ENCODE measurements around the gene NDUFS6. TPM values are rescaled to one million over a fixed set of nuclear protein-coding genes. Genes with fewer than 3 reads are reported as not detected.
"Not testable (repeated sequence)": the region's sequence is repeated elsewhere in the genome, so short reads cannot be mapped to it uniquely, and the experiment has no call there.

The NDUFS6 gene
- polyA plus RNA-seq, 4 donors, result 48.6 to 81.1 (median 53.8) TPM

DNA sequence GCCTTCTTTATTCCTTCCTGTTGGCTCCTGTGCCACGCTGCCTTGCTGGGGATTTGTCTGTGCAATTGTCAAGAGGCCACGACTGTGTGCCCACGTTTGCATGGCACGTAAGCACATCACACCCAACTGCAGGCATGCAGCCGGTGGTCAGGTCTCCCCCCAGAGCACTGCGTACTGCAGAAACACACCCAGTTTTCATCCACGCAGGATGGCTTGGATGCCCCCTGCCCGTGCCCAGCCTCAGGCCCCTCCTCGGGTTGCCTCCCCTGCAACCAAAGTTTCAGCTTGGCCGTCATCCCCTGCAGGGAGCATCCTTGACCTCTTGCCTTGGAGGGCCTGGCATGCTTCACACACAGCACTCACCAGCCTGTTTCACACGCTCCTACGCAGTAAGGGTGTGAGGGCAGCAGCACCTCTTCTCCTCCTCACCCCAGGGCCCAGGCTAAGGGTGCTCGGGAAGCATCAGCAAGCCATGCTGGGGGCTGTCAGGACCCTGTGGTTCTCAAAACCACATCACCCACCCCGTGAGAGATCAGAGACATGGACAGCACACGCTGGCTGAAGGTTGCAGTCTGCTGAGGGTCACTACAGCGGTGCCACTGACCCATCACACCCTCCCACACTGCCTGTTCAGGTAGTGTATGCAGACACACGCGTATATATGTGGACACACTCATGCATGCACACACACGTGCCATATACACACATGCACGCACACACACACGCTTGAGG is 4.7 kb upstream of the NDUFS6 start:
- DNase-seq (ENCODE audit: low read depth in 4 of 4, low spot score in 3 of 4), result no peak

DNA sequence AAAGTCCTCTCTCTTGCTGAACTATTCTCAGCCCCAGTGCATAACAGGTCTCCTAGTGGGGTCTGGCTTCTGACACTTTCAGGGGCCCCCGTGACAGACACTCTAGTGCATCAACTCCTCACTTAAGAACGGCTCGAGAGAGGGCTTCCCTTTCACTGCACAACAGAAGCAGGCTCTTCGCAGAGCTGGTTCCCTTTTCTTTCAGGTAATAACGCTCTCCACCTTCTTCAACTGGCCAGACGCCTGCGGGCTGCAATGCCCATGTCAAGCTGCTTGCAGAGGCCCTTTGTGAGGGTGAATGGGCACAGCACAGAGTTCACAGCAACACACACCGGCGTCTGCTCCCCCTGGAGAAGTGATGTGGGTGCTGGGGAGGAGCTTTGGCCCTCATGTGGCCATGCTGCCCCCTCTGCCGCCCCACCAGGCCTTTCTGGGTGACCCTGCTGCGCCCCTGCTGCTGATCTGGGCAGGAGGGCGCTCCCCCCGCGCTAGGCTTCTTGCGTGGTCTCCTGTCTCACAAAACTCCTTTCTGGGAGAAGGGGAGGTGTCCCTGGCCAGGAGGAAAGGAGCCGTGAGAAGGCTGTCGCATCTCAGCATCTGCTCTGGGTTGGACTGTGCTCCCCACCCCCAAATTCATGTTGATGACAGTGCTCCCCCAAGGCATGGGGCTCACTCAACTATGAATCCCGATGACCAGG is 4.0 kb upstream of the NDUFS6 start:
- no peak for DNase-seq (ENCODE audit: low read depth in 4 of 4, low spot score in 3 of 4)

DNA sequence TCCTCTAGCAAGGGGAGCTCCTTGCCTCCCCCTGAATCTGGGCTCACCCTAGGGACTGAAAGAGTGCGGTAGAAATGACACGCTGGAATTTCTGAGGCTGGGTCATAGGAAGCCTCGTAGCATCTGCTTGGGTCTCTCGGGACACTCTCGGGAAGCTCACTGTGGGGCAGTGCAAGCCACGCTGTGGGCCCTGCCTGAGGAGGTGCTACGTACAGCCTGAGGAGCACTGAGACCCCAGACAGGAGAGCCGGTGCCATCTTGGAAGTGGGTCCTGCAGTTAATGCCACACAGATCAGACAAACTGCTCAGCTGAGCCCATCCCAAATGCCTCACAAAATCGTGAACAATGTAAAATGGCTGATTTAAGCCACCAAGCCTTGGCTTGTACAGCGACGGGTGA is 3.4 kb upstream of the NDUFS6 start:
- no peak for DNase-seq (ENCODE audit: low read depth in 4 of 4, low spot score in 3 of 4)

DNA sequence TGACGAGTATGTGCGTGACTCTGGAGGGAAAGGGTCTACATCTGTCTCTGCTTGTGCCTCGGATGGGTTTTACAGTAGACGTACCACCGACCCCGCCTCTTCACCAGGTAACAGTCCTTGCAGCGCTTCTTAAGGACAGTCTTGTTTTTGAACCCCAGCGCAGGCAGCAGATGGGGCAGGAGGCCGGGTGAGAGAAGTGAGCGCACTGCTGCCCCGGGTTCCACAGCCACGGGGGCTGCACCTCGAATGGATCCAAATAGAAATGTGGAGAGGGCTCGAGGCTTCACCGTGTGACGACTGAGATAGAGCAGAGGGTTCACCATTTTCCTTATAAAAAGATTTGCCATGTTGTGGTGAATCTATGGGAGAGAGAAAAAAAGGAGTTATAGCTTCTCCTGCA is 2.6 kb upstream of the NDUFS6 start:
- DNase-seq (ENCODE audit: low read depth in 4 of 4, low spot score in 3 of 4), result not testable (repeated sequence)

DNA sequence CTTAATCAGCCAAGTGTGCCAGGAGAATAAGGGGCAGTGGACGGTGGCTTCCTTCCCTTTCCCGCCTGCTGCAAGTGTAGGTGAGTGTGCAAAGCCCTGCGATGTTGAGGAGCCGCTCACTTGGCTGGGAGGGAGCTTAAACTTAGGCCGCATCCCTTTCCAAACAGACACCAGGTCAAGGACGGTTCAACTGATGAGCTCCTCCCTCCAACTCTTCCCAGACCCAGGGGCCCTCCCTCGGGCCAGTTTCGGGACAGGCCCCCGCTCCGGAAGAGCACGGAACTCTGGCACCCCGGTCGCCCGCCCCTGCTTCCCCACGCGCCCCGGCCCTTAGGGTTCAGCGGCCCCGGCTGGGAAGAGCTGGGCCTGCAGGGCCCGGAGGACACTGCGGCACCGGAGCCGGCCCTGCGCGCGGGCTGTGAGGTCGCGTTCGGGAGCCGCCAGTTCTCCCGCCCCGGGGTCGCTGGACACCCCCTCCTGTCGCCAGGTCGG is 2.1 kb upstream of the NDUFS6 start:
- DNase-seq (ENCODE audit: low read depth in 4 of 4, low spot score in 3 of 4), result no peak

DNA sequence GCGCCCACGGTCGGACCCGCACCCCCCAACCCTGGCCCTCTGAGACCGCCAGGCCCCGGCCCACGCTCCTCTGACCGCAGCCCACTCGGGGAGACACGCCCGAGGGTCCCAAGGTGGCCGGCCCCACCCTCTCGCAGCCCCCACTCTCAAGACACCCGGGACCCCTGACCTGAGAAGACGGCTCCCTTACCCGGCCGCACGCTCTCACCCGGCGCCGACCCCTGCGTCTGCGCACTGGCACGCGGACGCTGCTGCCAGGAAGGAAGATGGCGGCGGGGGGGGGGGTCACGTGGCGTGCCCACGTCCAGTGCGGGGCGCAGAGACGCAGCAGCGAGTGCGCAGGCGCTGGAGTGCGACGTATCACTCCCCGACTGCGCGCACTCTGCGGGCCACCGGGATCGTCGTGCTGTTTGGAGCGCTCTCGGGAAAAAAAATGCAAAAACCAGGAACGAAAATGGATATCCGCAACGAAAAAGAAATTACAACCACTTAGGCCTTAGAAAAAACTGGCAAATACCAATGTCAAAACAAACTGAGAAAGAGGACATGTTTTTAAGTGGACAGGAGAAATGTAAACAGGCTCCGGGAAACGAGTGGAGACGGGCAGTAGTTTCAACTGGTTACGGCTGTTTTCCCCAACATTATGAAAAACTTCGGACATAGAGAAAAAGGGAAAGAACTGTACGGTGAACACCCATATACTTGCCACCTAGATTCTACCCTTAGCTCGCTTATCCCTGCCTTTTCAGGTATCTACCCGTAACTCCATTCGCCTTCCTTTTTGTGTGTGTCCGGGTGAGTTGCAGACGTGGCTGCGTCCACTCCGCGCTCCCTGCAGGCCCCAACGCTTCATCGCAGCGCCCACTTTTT is 1.4 kb upstream of the NDUFS6 start, which contains the start of gene MRPL36:
MRPL36 (minus strand) TSS at position 236 of the 870 bp plus-strand sequence. CDS start 902 bp downstream, outside the sequence.
- peak; percentile 78 to 84 (median 81) for DNase-seq (ENCODE audit: low read depth in 4 of 4, low spot score in 3 of 4)

DNA sequence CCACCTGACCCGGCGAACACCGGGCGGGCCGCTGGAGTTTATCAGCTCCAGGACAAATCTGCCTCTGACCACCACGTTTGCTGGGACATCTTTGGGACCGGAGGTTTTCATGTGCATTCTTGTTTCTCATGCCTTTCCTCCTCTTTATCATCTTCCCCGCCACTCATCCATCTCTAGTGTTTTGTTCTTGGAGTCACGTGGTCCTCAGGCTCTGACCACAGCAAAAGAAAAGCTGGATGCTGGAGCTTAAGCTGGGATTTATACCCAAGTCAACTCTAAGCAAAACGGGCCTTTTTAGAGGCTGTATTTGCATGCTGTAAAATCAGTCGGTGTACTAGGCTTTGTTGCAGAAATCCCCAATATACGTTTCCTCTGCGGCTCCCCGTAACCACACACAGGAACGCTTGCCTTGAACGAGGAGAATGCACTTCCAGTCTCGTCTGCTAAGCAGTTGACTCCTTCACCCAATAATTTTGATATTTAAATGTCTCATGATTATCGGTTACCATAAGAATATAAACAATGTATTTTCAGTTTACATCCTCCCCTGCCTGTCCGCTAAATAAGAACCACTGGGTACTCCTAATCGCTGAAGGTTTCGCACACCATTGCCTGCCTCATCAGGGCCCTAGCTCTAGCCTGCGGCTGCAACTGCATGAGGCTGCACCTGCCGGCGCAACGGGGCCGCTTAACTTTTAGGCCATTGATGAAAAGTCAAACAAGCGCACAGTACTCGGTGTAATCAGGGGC is 560 bp upstream of the NDUFS6 start:
- peak in 1 of 4 donors; percentile 26 for DNase-seq (ENCODE audit: low read depth in 4 of 4, low spot score in 3 of 4)

DNA sequence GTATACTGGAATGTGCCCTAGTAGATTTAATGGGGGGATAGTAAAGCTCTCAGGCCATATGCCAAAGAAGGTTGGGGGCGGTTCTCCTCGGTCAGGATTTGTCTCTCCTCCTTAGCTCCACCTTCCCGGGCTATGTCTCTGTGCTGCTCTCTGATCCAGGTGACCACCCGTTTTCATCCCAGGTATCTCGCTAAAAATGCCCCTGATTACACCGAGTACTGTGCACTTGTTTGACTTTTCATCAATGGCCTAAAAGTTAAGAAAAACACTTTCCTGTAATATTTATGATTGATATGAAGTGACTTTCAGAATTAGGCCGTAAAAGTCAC is 724 bp downstream of the NDUFS6 start:
- no peak for DNase-seq (ENCODE audit: low read depth in 4 of 4, low spot score in 3 of 4)

DNA sequence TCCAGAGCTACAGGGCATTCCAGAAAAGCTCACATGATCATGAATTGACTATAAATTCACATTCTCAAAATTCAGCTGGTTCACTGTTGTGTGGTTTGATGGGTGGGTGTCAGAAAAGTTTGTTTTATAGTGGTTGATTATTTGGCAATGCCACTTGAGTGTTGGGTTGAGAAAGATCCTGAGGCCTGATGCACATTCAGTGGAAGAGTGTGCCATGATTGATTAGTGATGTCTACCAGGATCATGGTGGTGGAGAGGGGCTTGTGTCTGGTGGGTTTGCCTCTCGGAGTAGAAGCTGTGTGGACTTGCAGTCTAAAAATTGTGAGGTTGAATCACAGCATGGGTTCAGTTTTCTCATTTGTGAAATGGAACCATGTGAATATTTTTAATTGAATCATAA is 2.0 kb downstream of the NDUFS6 start:
- no peak for DNase-seq (ENCODE audit: low read depth in 4 of 4, low spot score in 3 of 4)

DNA sequence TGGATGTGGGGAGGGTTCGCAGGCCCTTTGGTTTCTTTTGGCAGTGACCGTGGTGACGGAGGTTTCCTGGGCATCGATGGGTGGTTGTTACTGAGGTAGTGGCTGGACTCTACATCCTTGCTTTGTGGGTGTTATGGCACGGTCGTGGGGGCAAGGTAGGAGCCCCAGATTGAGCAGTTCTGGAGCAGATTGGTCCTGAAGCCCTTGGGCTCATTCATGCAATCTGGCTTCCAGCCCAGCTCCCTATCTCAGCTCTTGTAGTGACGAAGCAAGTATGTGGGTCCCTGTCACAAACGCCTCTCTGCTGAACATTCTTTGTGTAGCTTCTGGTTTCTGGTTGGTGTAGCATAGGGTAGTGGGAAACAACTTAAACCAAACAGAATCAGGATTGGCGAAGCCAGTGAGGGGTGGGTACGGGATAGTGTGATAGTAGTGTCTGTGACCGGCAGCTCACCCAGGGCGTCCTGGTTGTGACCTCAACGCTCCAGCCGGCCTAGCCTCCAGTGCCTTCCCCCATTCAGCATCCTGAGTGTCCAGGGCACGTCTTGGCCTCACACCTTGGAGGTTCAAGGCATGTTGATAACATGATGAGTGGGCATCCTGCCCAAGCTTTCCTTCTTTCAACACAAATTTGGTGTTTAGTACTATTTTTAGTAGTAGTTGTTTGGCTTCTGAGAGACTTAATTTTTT is 2.9 kb downstream of the NDUFS6 start:
- DNase-seq (ENCODE audit: low read depth in 4 of 4, low spot score in 3 of 4), result no peak

DNA sequence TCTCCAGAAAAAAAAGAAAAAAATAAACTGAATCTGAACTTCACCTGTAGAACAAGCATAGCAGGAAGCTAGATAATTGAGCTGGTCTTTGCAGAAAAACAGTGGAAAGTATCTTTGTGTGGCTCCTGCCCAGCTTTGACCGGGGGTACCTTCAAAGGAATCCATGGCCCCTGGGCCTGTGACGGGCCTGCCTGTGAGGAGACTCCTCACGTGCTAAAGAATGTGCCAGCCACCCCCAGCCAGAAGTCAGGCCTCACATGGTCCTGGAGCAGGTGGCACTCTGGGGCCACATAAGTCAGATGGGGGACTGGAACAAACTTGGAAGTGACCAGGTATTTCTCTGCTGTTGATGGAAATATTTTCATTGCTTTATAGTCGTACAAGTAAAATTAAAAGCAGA is 4.1 kb downstream of the NDUFS6 start:
- no peak for DNase-seq (ENCODE audit: low read depth in 4 of 4, low spot score in 3 of 4)

DNA sequence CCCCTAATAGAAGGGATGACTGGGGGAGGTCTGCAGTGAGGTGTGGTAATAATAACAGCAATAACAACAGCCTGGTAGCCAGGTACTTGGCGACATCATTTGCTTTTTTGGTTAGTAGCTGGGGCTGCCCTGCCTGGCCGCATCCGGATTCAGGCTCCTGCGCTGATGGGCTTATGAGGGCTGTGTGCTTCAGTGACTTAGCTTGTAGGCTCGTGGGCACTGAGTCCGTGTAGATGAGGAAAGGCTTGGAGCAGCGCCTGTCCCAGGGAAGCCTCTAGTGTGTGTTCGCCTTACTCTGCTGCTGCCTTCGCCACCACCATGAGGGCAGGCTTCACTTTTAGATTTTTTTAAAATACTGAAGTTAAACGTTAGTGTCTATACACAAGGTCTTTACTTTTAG is 4.5 kb downstream of the NDUFS6 start:
- DNase-seq (ENCODE audit: low read depth in 4 of 4, low spot score in 3 of 4), result no peak

DNA sequence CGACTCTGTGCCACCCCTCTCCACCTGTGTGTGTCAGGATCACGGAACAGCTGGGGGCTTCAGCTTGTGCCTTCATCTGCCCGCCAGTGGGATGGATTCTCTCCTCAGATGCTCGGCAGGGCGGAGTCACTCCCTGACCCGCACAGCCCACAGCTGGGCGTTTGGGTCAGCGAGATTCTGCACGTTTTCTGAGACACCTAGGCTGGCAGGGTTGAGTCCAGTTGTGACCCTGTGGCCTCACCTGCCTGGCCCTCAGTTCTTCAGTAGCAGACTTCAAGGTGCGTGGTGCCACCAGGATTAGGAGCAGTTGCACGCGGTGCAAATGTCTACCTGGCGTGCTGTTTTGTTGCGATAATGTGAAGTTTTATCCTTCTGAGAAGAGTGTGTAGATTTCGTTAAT is 5.0 kb downstream of the NDUFS6 start:
- no peak for DNase-seq (ENCODE audit: low read depth in 4 of 4, low spot score in 3 of 4)

DNA sequence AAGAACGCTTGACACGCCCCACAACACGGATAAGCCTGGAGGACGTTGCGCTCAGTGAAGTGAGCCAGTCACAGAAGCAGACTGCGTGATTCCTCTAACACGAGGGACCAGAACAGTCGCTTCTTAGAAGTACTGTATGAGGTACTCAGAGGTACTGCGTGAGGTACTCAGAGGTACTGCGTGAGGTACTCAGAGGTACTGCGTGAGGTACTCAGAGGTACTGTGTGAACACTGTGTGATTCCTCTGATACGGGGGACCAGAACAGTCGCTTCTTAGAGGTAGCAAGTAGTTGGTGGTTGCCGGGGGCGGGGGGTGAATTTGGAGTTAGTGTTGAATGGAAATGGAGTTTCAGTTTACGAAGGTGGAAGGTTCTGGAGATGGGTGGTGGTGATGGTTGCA is 5.8 kb downstream of the NDUFS6 start:
- DNase-seq (ENCODE audit: low read depth in 4 of 4, low spot score in 3 of 4), result no peak

DNA sequence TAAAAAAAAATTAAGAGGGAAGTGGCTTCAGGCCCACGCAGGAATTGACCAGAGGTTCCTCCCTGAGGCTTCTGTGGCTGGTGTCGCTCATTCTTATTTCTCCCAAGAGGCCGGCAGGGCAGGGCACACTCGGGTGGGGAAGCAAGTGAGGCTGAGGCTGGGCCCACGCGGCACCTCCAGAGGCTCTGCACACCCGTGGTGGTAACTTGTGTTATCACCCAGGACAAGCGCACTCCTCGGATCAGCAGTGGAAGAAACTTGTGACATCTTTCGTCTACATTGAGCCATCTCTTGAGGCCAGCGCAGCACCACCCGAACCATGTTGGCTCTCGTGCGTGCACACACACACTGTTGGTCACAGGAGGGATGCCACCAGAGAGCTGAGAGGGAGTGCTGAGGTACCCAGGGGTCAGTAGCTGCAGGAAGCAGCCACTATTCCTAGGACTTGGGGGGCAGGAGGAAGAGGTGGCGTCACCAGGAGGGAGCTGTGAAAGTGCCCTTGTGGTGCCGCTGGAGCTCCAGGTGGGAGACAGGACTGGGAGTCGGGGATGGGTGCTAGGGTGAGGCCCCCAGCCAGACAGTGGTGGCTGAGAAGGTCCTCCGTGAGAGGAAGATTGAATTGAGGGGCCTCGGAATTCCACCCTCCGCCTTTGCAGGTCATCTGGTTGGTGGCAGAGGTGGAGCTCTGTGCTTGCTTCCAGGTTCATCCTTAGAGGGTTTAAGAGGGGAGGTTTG is 6.4 kb downstream of the NDUFS6 start:
- no peak for DNase-seq (ENCODE audit: low read depth in 4 of 4, low spot score in 3 of 4)

DNA sequence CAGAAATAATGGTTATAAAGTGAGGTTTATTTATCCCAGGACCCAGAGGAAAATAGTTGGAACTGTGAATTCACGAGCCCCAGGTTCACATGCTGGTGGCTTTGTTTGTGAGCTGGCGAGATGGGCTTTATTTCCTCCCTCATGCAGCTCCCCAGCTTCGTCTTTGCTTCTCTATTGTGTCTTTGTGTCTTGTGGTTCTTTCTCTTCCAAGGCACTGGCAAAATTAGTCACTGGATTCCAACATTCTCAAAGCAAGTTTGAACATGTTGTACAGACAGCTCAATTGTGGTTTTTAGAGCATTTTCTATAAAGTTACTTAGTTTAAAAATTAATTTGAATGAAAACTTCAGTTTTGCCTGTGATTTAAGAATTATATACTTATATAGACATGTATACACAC is 7.2 kb downstream of the NDUFS6 start:
- DNase-seq (ENCODE audit: low read depth in 4 of 4, low spot score in 3 of 4), result no peak

DNA sequence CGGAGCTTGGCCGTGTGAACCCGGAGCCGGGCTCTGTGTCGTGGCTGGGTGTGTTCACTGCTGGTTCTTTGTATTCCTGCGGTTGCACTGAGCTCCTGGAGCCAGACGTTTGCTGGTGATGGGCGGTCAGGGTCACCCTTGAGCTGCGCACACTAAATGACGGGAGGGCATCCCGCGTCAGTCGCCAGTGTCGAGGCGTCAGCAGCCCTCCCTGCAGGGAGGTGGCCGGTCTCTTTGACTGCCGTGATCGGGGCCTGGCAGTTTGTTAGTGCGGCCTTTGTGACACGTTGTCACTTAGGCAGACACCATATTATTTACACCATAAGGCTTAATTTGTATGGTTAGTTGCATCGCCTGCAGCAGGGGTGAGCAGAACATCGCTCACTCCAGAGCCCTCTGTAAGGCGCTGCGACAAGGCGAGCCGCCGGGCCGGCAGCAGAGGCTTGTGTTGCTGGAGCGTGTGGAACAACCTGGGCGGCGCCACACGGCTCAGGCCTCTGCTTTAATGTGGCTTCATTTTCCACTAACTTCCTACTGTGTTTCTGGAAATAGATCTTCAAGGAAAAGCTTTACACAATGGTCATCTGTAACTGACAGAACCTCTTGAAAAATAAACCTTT is 8.3 kb downstream of the NDUFS6 start:
- DNase-seq (ENCODE audit: low read depth in 4 of 4, low spot score in 3 of 4), result no peak

DNA sequence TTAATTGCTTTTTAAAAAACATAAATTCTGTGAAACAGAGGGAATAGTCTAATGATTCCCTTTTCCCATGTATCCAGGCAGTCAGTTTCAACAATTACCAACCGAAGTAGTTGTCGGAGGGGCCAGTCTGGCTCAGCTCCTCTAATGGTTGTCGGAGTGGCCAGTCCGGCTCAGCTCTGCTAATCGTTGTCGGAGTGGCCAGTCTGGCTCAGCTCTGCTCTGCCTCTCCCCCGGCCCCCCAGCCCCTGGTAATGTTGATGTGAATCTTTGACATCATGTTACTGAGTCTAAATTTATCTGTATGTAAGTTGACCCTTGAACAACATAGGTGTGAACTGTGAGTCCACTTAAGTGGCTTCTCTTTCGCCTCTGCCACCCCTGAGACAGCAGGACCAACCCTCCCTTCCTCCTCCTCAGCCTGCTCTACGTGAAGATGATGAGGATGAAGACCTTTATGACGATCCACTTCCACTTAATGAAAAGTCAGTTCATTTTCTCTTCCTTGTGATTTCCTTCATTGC is 9.4 kb downstream of the NDUFS6 start:
- DNase-seq (ENCODE audit: low read depth in 4 of 4, low spot score in 3 of 4), result no peak
